Type B pancreatic cell (in vitro differentiated cells): ENCODE measurements around the gene HPS1. TPM values are rescaled to one million over a fixed set of nuclear protein-coding genes. Genes with fewer than 3 reads are reported as not detected.

Source experiments
- DNase-seq: peaks from one replicate; pipeline ENCODE4 v3.0.0; 2021; ENCODE audit warnings: mixed read lengths; ENCODE audit not compliant: unreplicated experiment; ENCODE audit errors: extremely low spot score
- H3K27ac Mint-ChIP-seq: 2 replicates; pipeline ENCODE4 v1.8.0; 2021; ENCODE audit warnings: mild to moderate bottlenecking, mixed read lengths
- H3K27me3 Mint-ChIP-seq: 2 replicates; pipeline ENCODE4 v1.8.0; 2021; ENCODE audit warnings: mixed read lengths
- H3K36me3 Mint-ChIP-seq: 2 replicates; pipeline ENCODE4 v1.8.0; 2021; ENCODE audit warnings: mixed read lengths
- H3K4me1 Mint-ChIP-seq: one replicate; pipeline ENCODE4 v1.8.0; 2021; ENCODE audit warnings: mixed read lengths; ENCODE audit not compliant: unreplicated experiment
- H3K4me3 Mint-ChIP-seq: 2 replicates; pipeline ENCODE4 v1.8.0; 2021; ENCODE audit warnings: mild to moderate bottlenecking, mixed read lengths
- H3K9me3 Mint-ChIP-seq: 2 replicates; pipeline ENCODE4 v1.8.0; 2021; ENCODE audit warnings: mixed read lengths
- CTCF ChIP-seq: fragments of 200-600 bp; sonication (generic); conservative IDR thresholded peaks from 2 replicates; pipeline ENCODE4 v1.5.0; 2021; ENCODE audit warnings: antibody characterized with exemption, mild to moderate bottlenecking
- total RNA-seq: library from RNA; stranded (reverse); gene quantifications from 2 replicates; pipeline ENCODE4 v1.2.1, GENCODE V29; 2021; ENCODE audit warnings: low replicate concordance

Gene HPS1
- total RNA-seq, 1 donor from 2014 or later: 60.5 TPM

GRCh38 chr10:98414578-98414931 is 32.2 kb downstream of the HPS1 start:
- H3K36me3 Mint-ChIP-seq: peaks cover under 1% of the 10 kb centered on the region
- no peaks in the 10 kb centered on the region for H3K27me3 Mint-ChIP-seq
- H3K9me3 Mint-ChIP-seq: no peaks in the 10 kb centered on the region
- DNase-seq: no peak
- H3K27ac Mint-ChIP-seq: peak overlapping the region; percentile 95
- H3K4me1 Mint-ChIP-seq: peaks cover 10% of the 10 kb centered on the region
- TF ChIP-seq CTCF: no peak
- H3K4me3 Mint-ChIP-seq: peak overlapping the region; percentile 95

GRCh38 chr10:98411768-98412167 is 35.0 kb downstream of the HPS1 start:
- DNase-seq: no peak
- Mint-ChIP-seq H3K4me3 (no peak overlapping the region), H3K9me3 (no peaks in the 10 kb centered on the region), H3K4me1 (peaks cover 16% of the 10 kb centered on the region), H3K36me3 (no peaks in the 10 kb centered on the region), H3K27me3 (no peaks in the 10 kb centered on the region), H3K27ac (no peak overlapping the region)
- TF ChIP-seq CTCF: no peak

- H3K27me3 Mint-ChIP-seq: no peaks in the 10 kb centered on the region
- no peak overlapping the region for H3K4me3 Mint-ChIP-seq
- no peak for DNase-seq
- no peak overlapping the region for H3K27ac Mint-ChIP-seq
- TF ChIP-seq CTCF: no peak
- no peaks in the 10 kb centered on the region for H3K36me3 Mint-ChIP-seq
- no peaks in the 10 kb centered on the region for H3K9me3 Mint-ChIP-seq
- peaks cover 13% of the 10 kb centered on the region for H3K4me1 Mint-ChIP-seq
These were observed 35.6 kb downstream of the HPS1 start for GRCh38 chr10:98411166-98411565.

- peaks cover 9% of the 10 kb centered on the region for H3K4me1 Mint-ChIP-seq
- no peaks in the 10 kb centered on the region for H3K27me3 Mint-ChIP-seq
- no peak for TF ChIP-seq CTCF
- no peak overlapping the region for H3K4me3 Mint-ChIP-seq
- no peaks in the 10 kb centered on the region for H3K9me3 Mint-ChIP-seq
- no peak overlapping the region for H3K27ac Mint-ChIP-seq
- H3K36me3 Mint-ChIP-seq: no peaks in the 10 kb centered on the region
- no peak for DNase-seq
These were observed 36.0 kb downstream of the HPS1 start for GRCh38 chr10:98410759-98411158.

GRCh38 chr10:98410135-98410743 is 36.5 kb downstream of the HPS1 start:
- Mint-ChIP-seq H3K4me3 (no peak overlapping the region), H3K27me3 (no peaks in the 10 kb centered on the region), H3K27ac (no peak overlapping the region), H3K4me1 (peaks cover 6% of the 10 kb centered on the region), H3K9me3 (no peaks in the 10 kb centered on the region), H3K36me3 (no peaks in the 10 kb centered on the region)
- TF ChIP-seq CTCF: no peak
- no peak for DNase-seq

GRCh38 chr10:98408799-98409198 is 37.9 kb downstream of the HPS1 start:
- no peak for DNase-seq
- Mint-ChIP-seq H3K27me3 (no peaks in the 10 kb centered on the region), H3K27ac (peak overlapping the region; percentile 34), H3K4me1 (peaks cover 18% of the 10 kb centered on the region), H3K4me3 (no peak overlapping the region), H3K36me3 (peaks cover under 1% of the 10 kb centered on the region), H3K9me3 (peaks cover under 1% of the 10 kb centered on the region)
- no peak for TF ChIP-seq CTCF
